ENCODE data around the gene FKBP11. TPM values are rescaled to one million over a fixed set of nuclear protein-coding genes. Genes with fewer than 3 reads are reported as not detected.

FKBP11 gene
- total RNA-seq, 1 experiment from 2014 or later = 18.5 TPM

GRCh38 chr12:48958049-48958388 lies 32.7 kb upstream of the FKBP11 start (continued):
- TF ChIP-seq MAX (IDR thresholded peaks at IDR 0.05) = no peak
- no peak for TF ChIP-seq FOSL1 (IDR thresholded peaks at IDR 0.05; ENCODE audit: low read depth)
- TF ChIP-seq TCF7L2 (IDR thresholded peaks at IDR 0.05; ENCODE audit: borderline replicate concordance, extremely low read depth, insufficient read depth, insufficient read length) = no peak
- TF ChIP-seq YY1 (IDR thresholded peaks at IDR 0.05; ENCODE audit: extremely low read depth, insufficient replicate concordance, low read depth, low read length) = no peak

- H3K27ac ChIP-seq (ENCODE audit: low read depth, low read length) = peak within 1 kb of the TSS; percentile 94
- TF ChIP-seq TCF7L2 (IDR thresholded peaks at IDR 0.05; ENCODE audit: borderline replicate concordance, extremely low read depth, insufficient read depth, insufficient read length) = no peak
- TF ChIP-seq CEBPB (IDR thresholded peaks at IDR 0.05; ENCODE audit: low read depth) = no peak
- peak; percentile 80 for TF ChIP-seq POLR2AphosphoS5 (IDR thresholded peaks at IDR 0.05; ENCODE audit: low read depth, low read length)
- no peak for TF ChIP-seq SRF (IDR thresholded peaks at IDR 0.05; ENCODE audit: low read depth)
- TF ChIP-seq POLR2A (IDR thresholded peaks at IDR 0.05; ENCODE audit: borderline replicate concordance, extremely low read depth, insufficient read depth, insufficient read length) = peak; percentile 67
- no peak; the same call in 1 of the 2 replicates for TF ChIP-seq SIN3A (IDR thresholded peaks at IDR 0.05; ENCODE audit: low read depth)
- peak; percentile 100 for TF ChIP-seq ZBTB33 (IDR thresholded peaks at IDR 0.05; ENCODE audit: extremely low read depth, insufficient replicate concordance, low read length)
- TF ChIP-seq YY1 (IDR thresholded peaks at IDR 0.05; ENCODE audit: extremely low read depth, insufficient replicate concordance, low read depth, low read length) = peak; percentile 64
- TF ChIP-seq EGR1 (IDR thresholded peaks at IDR 0.05; ENCODE audit: low read depth) = peak; percentile 71
- H3K9ac ChIP-seq (ENCODE audit: low read length) = peak within 1 kb of the TSS; percentile 76
- H3K9me2 ChIP-seq (ENCODE audit: insufficient read depth) = no peaks in the 10 kb centered on the region
- no TSS peak for BruUV-seq (replicated peaks)
- peaks cover 3 to 18% of the 10 kb centered on the region in 2 experiments for H3K4me1 ChIP-seq (ENCODE audit: control insufficient read depth in 1 of 2, insufficient read depth in 2 of 2, low read length in 2 of 2)
- DNase-seq (ENCODE audit: low read depth, low spot score) (peak; percentile 73), ATAC-seq (peak; percentile 88)
- peaks cover 12 to 28% of the 10 kb centered on the region in 2 experiments for H3K36me3 ChIP-seq (ENCODE audit: control insufficient read depth in 1 of 2, insufficient read depth in 2 of 2, low read length in 2 of 2)
- peak within 1 kb of the TSS; percentile 38 for H2AFZ ChIP-seq (ENCODE audit: low read depth, low read length, poor library complexity, severe bottlenecking)
- H3K4me2 ChIP-seq (ENCODE audit: low read length) = peak within 1 kb of the TSS; percentile 82
- peaks cover 8% of the 10 kb centered on the region; the same call in 1 of the 2 replicates for H4K20me1 ChIP-seq (ENCODE audit: insufficient read depth)
- peaks cover 48% of the 10 kb centered on the region for H3K79me2 ChIP-seq (ENCODE audit: insufficient read depth, low read length)
- intact Hi-C loops (cut with micrococcal nuclease) = no loop called here
- H3K9me3 ChIP-seq (ENCODE audit: control insufficient read depth in 1 of 2, insufficient read depth in 1 of 2, low read depth in 1 of 2, low read length in 2 of 2) = no peaks in the 10 kb centered on the region
- ChIA-PET RAD21 (ENCODE audit: low non-redundant PET in 1 of 2, low total read pairs in 2 of 2, uncharacterized antibody in 2 of 2, unreplicated experiment in 2 of 2) (interaction anchor here in 1 of 2 experiments (0.6 to 0.9 kb wide), 2 partner anchors 31 to 61 kb away, joined by 3 to 7 read pairs; no protein-coding TSS in a partner anchor), POLR2A (interaction anchor here (0.7 to 1.8 kb wide), 4 partner anchors 9 to 92 kb away, joined by 3 to 11 read pairs (median 5); partner anchors contain the start of gene RND1), CTCF (interaction anchor here (0.7 to 2.8 kb wide), 7 partner anchors 19 to 142 kb away, joined by 3 to 18 read pairs (median 4); partner anchors contain the start of gene WNT1)
- H3K4me3 ChIP-seq (replicated peaks in 1 of 2; ENCODE audit: low read depth in 1 of 2, low read length in 2 of 2) = peak within 1 kb of the TSS; percentile 94 to 95
- no peaks in the 10 kb centered on the region for H3K27me3 ChIP-seq (ENCODE audit: insufficient read depth, low read length)
These were observed 32.1 kb upstream of the FKBP11 start, which contains the start of gene ARF3 for GRCh38 chr12:48957141-48958048. Gene ARF3 (minus strand): TSS chr12:48957487. CDS start chr12:48941095, 16,392 bp downstream.
